BLaER1 (cell line): ENCODE data around the gene RHOG.
A peak's percentile ranks its signal among the peaks of the same experiment; 100 is the strongest.
"Not testable (repeated sequence)": the region's sequence is repeated elsewhere in the genome, so short reads cannot be mapped to it uniquely, and the experiment has no call there.

Source experiments
- H3K27ac ChIP-seq: shearing (Covaris generic); formaldehyde crosslinking; 2 replicates; pipeline ENCODE4 v1.8.1; 2022
- H3K27me3 ChIP-seq: shearing (Covaris generic); formaldehyde crosslinking; 2 replicates; pipeline ENCODE4 v1.8.1; 2022
- H3K36me3 ChIP-seq: shearing (Covaris generic); formaldehyde crosslinking; 2 replicates; pipeline ENCODE4 v1.8.1; 2022
- H3K4me1 ChIP-seq: shearing (Covaris generic); formaldehyde crosslinking; 2 replicates; pipeline ENCODE4 v1.8.1; 2022
- H3K4me2 ChIP-seq: shearing (Covaris generic); formaldehyde crosslinking; 2 replicates; pipeline ENCODE4 v1.8.1; 2022
- H3K4me3 ChIP-seq: shearing (Covaris generic); formaldehyde crosslinking; 2 replicates; pipeline ENCODE4 v1.8.1; 2022
- H3K9ac ChIP-seq: shearing (Covaris generic); formaldehyde crosslinking; 2 replicates; pipeline ENCODE4 v1.8.1; 2022
- H3K9me3 ChIP-seq: shearing (Covaris generic); formaldehyde crosslinking; 2 replicates; pipeline ENCODE4 v1.8.1; 2022
- H4K20me1 ChIP-seq: shearing (Covaris generic); formaldehyde crosslinking; 2 replicates; pipeline ENCODE4 v1.8.1; 2022
- Cebpa-rat ChIP-seq: shearing (Covaris generic); IDR thresholded peaks from 2 replicates; pipeline ENCODE4 v1.8.1; 2022

The RHOG gene

GRCh38 chr11:3799873-3800272, 40.9 kb downstream of the RHOG start:
- Histone ChIP-seq H3K27me3 (no peaks in the 10 kb centered on the region), H3K9ac (no peak overlapping the region), H3K36me3 (peaks cover 8% of the 10 kb centered on the region), H4K20me1 (peaks cover 24% of the 10 kb centered on the region), H3K4me3 (no peak overlapping the region), H3K9me3 (no peaks in the 10 kb centered on the region), H3K4me2 (no peak overlapping the region), H3K27ac (no peak overlapping the region), H3K4me1 (peaks cover 34% of the 10 kb centered on the region)
- no peak for TF ChIP-seq Cebpa-rat

GRCh38 chr11:3799143-3799542, 41.6 kb downstream of the RHOG start:
- 0 out of 2 replicates have a peak overlapping the region, but pooled peaks have one; percentile 94 for H3K4me2 ChIP-seq
- peaks cover 31% of the 10 kb centered on the region for H4K20me1 ChIP-seq
- peaks cover 30% of the 10 kb centered on the region for H3K4me1 ChIP-seq
- H3K27ac ChIP-seq: no peak overlapping the region
- H3K27me3 ChIP-seq: no peaks in the 10 kb centered on the region
- H3K4me3 ChIP-seq: no peak overlapping the region
- TF ChIP-seq Cebpa-rat: no peak
- no peak overlapping the region for H3K9ac ChIP-seq
- H3K36me3 ChIP-seq: peaks cover 15% of the 10 kb centered on the region
- H3K9me3 ChIP-seq: no peaks in the 10 kb centered on the region

GRCh38 chr11:3797329-3798090, 43.2 kb downstream of the RHOG start, which contains the start of gene NUP98:
Gene NUP98, minus strand, starts transcription at chr11:3797554. Its CDS starts 15,437 bp downstream, at chr11:3782117.
- Histone ChIP-seq H3K4me2 (peak within 1 kb of the TSS; percentile 94), H3K36me3 (peaks cover 32% of the 10 kb centered on the region), H3K4me3 (peak within 1 kb of the TSS; percentile 88), H3K9ac (peak within 1 kb of the TSS; percentile 91), H3K4me1 (peaks cover 28% of the 10 kb centered on the region), H3K9me3 (no peaks in the 10 kb centered on the region), H3K27ac (peak within 1 kb of the TSS; percentile 95), H3K27me3 (no peaks in the 10 kb centered on the region), H4K20me1 (peaks cover 47% of the 10 kb centered on the region)
- TF ChIP-seq Cebpa-rat: peak; percentile 97

DNA sequence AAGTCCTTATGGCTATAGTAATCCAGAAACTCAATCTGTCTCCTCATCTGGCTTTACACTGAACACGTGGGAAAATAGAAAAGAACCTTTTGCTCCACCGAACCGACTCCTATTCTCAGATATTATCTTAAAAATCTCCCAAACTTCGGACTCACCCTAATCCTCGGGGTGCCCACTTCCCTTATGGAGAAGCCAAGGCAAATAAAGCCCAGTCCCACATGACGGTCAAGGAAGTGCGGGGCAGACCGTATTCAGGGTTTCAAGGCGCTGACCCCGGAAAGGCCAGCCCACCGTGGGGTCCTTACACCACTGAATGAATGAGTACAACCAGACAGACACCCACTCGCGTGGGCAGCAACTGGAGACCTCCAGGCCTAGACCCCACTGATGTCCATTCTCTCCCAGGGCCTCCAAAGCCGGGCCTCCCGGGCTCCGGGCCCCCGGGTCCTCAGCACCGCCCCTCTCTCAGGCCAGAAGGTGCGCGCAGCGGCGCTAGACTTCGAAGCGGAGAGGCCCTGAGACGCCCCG, 43.9 kb downstream of the RHOG start:
- Histone ChIP-seq H4K20me1 (peaks cover 54% of the 10 kb centered on the region), H3K27ac (peak overlapping the region; percentile 95), H3K4me1 (peaks cover 28% of the 10 kb centered on the region), H3K9ac (peak overlapping the region; percentile 91), H3K9me3 (no peaks in the 10 kb centered on the region), H3K4me2 (peak overlapping the region; percentile 87), H3K27me3 (no peaks in the 10 kb centered on the region), H3K36me3 (peaks cover 38% of the 10 kb centered on the region), H3K4me3 (peak overlapping the region; percentile 88)
- TF ChIP-seq Cebpa-rat: no peak

GRCh38 chr11:3796346-3796745, 44.4 kb downstream of the RHOG start:
- H3K36me3 ChIP-seq: peaks cover 43% of the 10 kb centered on the region
- H3K27ac ChIP-seq: peak overlapping the region; percentile 95
- peak overlapping the region; percentile 91 for H3K9ac ChIP-seq

GRCh38 chr11:3796002-3796311, 44.8 kb downstream of the RHOG start:
- Histone ChIP-seq H3K4me3 (peak overlapping the region; percentile 88), H3K9ac (peak overlapping the region; percentile 91), H3K36me3 (peaks cover 47% of the 10 kb centered on the region), H3K9me3 (no peaks in the 10 kb centered on the region), H3K27me3 (no peaks in the 10 kb centered on the region), H4K20me1 (peaks cover 63% of the 10 kb centered on the region), H3K4me2 (peak overlapping the region; percentile 87), H3K4me1 (peaks cover 28% of the 10 kb centered on the region), H3K27ac (no peak overlapping the region)
- TF ChIP-seq Cebpa-rat: no peak

More at GRCh38 chr11:3796346-3796745, 44.4 kb downstream of the RHOG start:
- Histone ChIP-seq H3K4me2 (peak overlapping the region; percentile 87), H4K20me1 (peaks cover 59% of the 10 kb centered on the region), H3K4me3 (peak overlapping the region; percentile 88), H3K4me1 (peaks cover 28% of the 10 kb centered on the region), H3K9me3 (no peaks in the 10 kb centered on the region), H3K27me3 (no peaks in the 10 kb centered on the region)
- no peak for TF ChIP-seq Cebpa-rat

DNA sequence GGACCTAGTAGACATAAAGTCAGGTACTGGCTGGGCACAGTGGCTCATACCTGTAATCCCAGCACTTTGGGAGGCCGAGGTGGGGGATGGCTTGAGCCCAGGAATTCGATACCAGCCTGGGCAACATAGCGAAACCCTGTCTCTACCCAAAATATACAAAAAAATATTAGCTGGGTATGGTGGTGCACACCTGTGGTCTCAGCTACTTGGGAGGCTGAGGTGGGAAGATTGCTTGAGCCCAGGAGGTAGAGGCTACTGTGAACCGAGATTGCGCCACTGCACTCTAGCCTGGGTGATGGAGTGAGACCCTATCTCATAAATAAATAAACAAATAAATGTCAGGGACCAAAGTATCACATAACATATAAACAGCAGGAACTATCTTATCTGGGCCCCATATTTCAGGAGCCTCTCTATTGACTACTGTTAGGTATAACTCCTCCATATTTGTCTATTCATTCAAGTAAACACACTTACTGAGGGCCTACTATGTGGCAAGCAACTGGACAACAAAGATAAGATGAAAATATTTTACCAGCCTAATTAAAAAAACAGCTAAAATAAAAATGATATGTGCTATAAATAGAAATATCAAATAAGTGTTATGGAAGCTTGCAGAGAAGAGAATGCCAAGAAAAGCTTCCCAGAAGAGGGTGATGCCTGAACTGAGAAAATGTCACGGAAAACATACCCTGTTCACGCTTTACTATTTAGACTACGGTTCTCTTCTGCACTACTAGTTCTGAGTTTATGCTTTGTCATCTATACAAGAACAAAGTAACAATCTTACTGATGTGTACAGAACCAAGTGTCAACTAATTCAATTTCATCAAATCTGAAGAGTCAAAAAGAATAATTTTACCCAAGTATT, 45.4 kb downstream of the RHOG start:
- TF ChIP-seq Cebpa-rat: no peak
- Histone ChIP-seq H3K36me3 (peaks cover 53% of the 10 kb centered on the region), H3K9ac (peak overlapping the region; percentile 91; the same call in 1 of the 2 replicates)

DNA sequence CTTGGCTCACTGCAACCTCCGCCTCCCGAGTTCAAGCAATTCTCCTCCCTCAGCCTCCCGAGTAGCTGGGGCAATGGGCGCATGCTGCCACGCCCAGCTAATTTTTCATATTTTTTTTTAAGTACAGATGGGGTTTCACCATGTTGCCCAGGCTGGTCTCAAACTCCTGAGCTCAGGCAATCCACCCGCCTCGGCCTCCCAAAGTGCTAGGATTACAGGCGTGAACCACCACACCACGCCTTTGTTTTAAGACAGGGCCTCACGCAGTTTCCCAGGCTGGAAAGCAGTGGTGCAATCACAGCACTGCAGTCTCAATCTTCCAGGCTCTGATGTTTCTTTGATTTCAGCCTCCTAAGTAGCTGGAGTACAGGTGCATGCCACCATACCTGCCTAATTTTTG, 46.4 kb downstream of the RHOG start:
- not testable (repeated sequence) for H3K4me3 ChIP-seq, H3K27ac ChIP-seq, H3K4me2 ChIP-seq, H3K9ac ChIP-seq, H3K27me3 ChIP-seq, H3K9me3 ChIP-seq
- Histone ChIP-seq H4K20me1 (peaks cover 79% of the 10 kb centered on the region), H3K4me1 (peaks cover 28% of the 10 kb centered on the region), H3K36me3 (peaks cover 63% of the 10 kb centered on the region)

More for the DNA sequence above, 45.4 kb downstream of the RHOG start:
- H3K4me1 ChIP-seq: peaks cover 28% of the 10 kb centered on the region
- H3K4me3 ChIP-seq: peak overlapping the region; percentile 88
- peaks cover 69% of the 10 kb centered on the region for H4K20me1 ChIP-seq
- H3K9me3 ChIP-seq: no peaks in the 10 kb centered on the region
- no peak overlapping the region for H3K27ac ChIP-seq
- H3K27me3 ChIP-seq: no peaks in the 10 kb centered on the region
- H3K4me2 ChIP-seq: peak overlapping the region; percentile 87

- TF ChIP-seq Cebpa-rat: no peak
- Histone ChIP-seq H3K4me3 (no peak overlapping the region), H3K4me1 (peaks cover 33% of the 10 kb centered on the region), H3K27me3 (no peaks in the 10 kb centered on the region), H3K36me3 (peaks cover 65% of the 10 kb centered on the region), H3K27ac (0 out of 2 replicates have a peak overlapping the region, but pooled peaks have one; percentile 24), H3K4me2 (peak overlapping the region; percentile 11; the same call in 1 of the 2 replicates), H4K20me1 (peaks cover 100% of the 10 kb centered on the region), H3K9ac (no peak overlapping the region), H3K9me3 (no peaks in the 10 kb centered on the region)
Observed at GRCh38 chr11:3786781-3787428, 53.9 kb downstream of the RHOG start.
